Uterus (tissue), 2 donors: ENCODE measurements around the gene TXNRD2.

Experiments used
- CTCF ChIP-seq, 4 experiments: fragments of 200-600 bp in 2 of 4; fragments of 450-650 bp in 2 of 4; sonication (generic) in 2 of 4; IDR thresholded peaks; one replicate each; pipeline ENCODE4 v1.5.1; 2016 to 2019; ENCODE audit warnings: antibody characterized with exemption in 4 of 4, mild to moderate bottlenecking in 2 of 4, moderate library complexity in 1 of 4
- POLR2A ChIP-seq, 2 donors: fragments of 450-650 bp; IDR thresholded peaks; one replicate each; pipeline ENCODE4 v1.6.1; 2016; ENCODE audit warnings: antibody characterized with exemption in 2 of 2, mild to moderate bottlenecking in 1 of 2, moderate library complexity in 1 of 2

GRCh38 chr22:19978748-19979147, 37.1 kb upstream of the TXNRD2 start:
- no peak for TF ChIP-seq CTCF (IDR thresholded peaks at IDR 0.05)
- TF ChIP-seq POLR2A (IDR thresholded peaks at IDR 0.05), result no peak
